ENCODE data around the gene NFATC4.

The NFATC4 gene

GRCh38 chr14:24379907-24380730 is 12.1 kb downstream of the NFATC4 start:
- no peak overlapping the region for H3K4me3 ChIP-seq (ENCODE audit: low read depth, low read length, poor library complexity, severe bottlenecking)
- H3K4me2 ChIP-seq (ENCODE audit: low read length), result no peak overlapping the region
- H3K9me2 ChIP-seq (ENCODE audit: low read depth, low read length), result no peaks in the 10 kb centered on the region

GRCh38 chr14:24381363-24382063 is 13.5 kb downstream of the NFATC4 start:
- Histone ChIP-seq H3F3A (ENCODE audit: insufficient read depth, low read length) (no peaks in the 10 kb centered on the region), H3K9me2 (ENCODE audit: low read depth, low read length) (no peaks in the 10 kb centered on the region), H3K36me3 (ENCODE audit: insufficient read depth, low read length) (no peaks in the 10 kb centered on the region), H3K4me2 (ENCODE audit: low read length) (no peak overlapping the region), H3K4me3 (ENCODE audit: low read depth, low read length, poor library complexity, severe bottlenecking) (no peak overlapping the region), H3K9ac (ENCODE audit: low read length) (no peak overlapping the region), H3K27me3 (ENCODE audit: insufficient read depth, low read length) (no peaks in the 10 kb centered on the region), H3K4me1 (ENCODE audit: insufficient read depth, low read length, severe bottlenecking) (peaks cover 1% of the 10 kb centered on the region), H2AFZ (ENCODE audit: low read length) (no peak overlapping the region), H3K27ac (ENCODE audit: low read depth, low read length, poor library complexity, severe bottlenecking) (no peak overlapping the region), H3K79me2 (ENCODE audit: insufficient read depth, low read length) (no peaks in the 10 kb centered on the region), H4K20me1 (ENCODE audit: insufficient read depth, low read length) (no peaks in the 10 kb centered on the region), H3K9me3 (ENCODE audit: low read length) (no peaks in the 10 kb centered on the region)
- TF ChIP-seq EZH2 (IDR thresholded peaks at IDR 0.05; ENCODE audit: borderline replicate concordance, low read length), result no peak
- TF ChIP-seq, protein P1, sequence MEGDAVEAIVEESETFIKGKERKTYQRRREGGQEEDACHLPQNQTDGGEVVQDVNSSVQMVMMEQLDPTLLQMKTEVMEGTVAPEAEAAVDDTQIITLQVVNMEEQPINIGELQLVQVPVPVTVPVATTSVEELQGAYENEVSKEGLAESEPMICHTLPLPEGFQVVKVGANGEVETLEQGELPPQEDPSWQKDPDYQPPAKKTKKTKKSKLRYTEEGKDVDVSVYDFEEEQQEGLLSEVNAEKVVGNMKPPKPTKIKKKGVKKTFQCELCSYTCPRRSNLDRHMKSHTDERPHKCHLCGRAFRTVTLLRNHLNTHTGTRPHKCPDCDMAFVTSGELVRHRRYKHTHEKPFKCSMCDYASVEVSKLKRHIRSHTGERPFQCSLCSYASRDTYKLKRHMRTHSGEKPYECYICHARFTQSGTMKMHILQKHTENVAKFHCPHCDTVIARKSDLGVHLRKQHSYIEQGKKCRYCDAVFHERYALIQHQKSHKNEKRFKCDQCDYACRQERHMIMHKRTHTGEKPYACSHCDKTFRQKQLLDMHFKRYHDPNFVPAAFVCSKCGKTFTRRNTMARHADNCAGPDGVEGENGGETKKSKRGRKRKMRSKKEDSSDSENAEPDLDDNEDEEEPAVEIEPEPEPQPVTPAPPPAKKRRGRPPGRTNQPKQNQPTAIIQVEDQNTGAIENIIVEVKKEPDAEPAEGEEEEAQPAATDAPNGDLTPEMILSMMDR (IDR thresholded peaks at IDR 0.05; ENCODE audit: low read length), result no peak

More at GRCh38 chr14:24379907-24380730, 12.1 kb downstream of the NFATC4 start:
- Histone ChIP-seq H4K20me1 (ENCODE audit: insufficient read depth, low read length) (no peaks in the 10 kb centered on the region), H3K4me1 (ENCODE audit: insufficient read depth, low read length, severe bottlenecking) (peaks cover 4% of the 10 kb centered on the region), H3K27me3 (ENCODE audit: insufficient read depth, low read length) (no peaks in the 10 kb centered on the region), H2AFZ (ENCODE audit: low read length) (no peak overlapping the region), H3F3A (ENCODE audit: insufficient read depth, low read length) (no peaks in the 10 kb centered on the region), H3K79me2 (ENCODE audit: insufficient read depth, low read length) (no peaks in the 10 kb centered on the region), H3K9ac (ENCODE audit: low read length) (no peak overlapping the region), H3K36me3 (ENCODE audit: insufficient read depth, low read length) (no peaks in the 10 kb centered on the region), H3K9me3 (ENCODE audit: low read length) (no peaks in the 10 kb centered on the region), H3K27ac (ENCODE audit: low read depth, low read length, poor library complexity, severe bottlenecking) (no peak overlapping the region)
- TF ChIP-seq, protein P1 (IDR thresholded peaks at IDR 0.05; ENCODE audit: low read length), result no peak
- TF ChIP-seq EZH2 (IDR thresholded peaks at IDR 0.05; ENCODE audit: borderline replicate concordance, low read length), result no peak

- Histone ChIP-seq H3K9me3 (ENCODE audit: low read length) (no peaks in the 10 kb centered on the region), H4K20me1 (ENCODE audit: insufficient read depth, low read length) (no peaks in the 10 kb centered on the region), H3K36me3 (ENCODE audit: insufficient read depth, low read length) (no peaks in the 10 kb centered on the region), H3K4me1 (ENCODE audit: insufficient read depth, low read length, severe bottlenecking) (no peaks in the 10 kb centered on the region), H3K4me2 (ENCODE audit: low read length) (no peak overlapping the region), H3K9me2 (ENCODE audit: low read depth, low read length) (no peaks in the 10 kb centered on the region), H3K9ac (ENCODE audit: low read length) (no peak overlapping the region), H3K27ac (ENCODE audit: low read depth, low read length, poor library complexity, severe bottlenecking) (no peak overlapping the region), H3F3A (ENCODE audit: insufficient read depth, low read length) (no peaks in the 10 kb centered on the region), H3K27me3 (ENCODE audit: insufficient read depth, low read length) (no peaks in the 10 kb centered on the region), H2AFZ (ENCODE audit: low read length) (no peak overlapping the region), H3K79me2 (ENCODE audit: insufficient read depth, low read length) (no peaks in the 10 kb centered on the region), H3K4me3 (ENCODE audit: low read depth, low read length, poor library complexity, severe bottlenecking) (no peak overlapping the region)
- TF ChIP-seq, protein P1 (IDR thresholded peaks at IDR 0.05; ENCODE audit: low read length), result no peak
- TF ChIP-seq EZH2 (IDR thresholded peaks at IDR 0.05; ENCODE audit: borderline replicate concordance, low read length), result no peak
Measured at GRCh38 chr14:24382064-24382371, 14.0 kb downstream of the NFATC4 start.
